Right renal cortex interstitium (tissue), 3 donors: ENCODE data around the gene SERPINF2. TPM values are rescaled to one million over a fixed set of nuclear protein-coding genes. Genes with fewer than 3 reads are reported as not detected.
"Not testable (repeated sequence)": the region's sequence is repeated elsewhere in the genome, so short reads cannot be mapped to it uniquely, and the experiment has no call there.

Experiments used
- DNase-seq, 3 donors: peaks; one replicate each; pipeline ENCODE4 v3.0.0-alpha.2; 2013; ENCODE audit warnings: low read depth in 3 of 3, low spot score in 2 of 3
- polyA plus RNA-seq, 3 donors: library from polyadenylated mRNA; unstranded; fragments of 120-200 nt; gene quantifications; one replicate each; pipeline ENCODE4 v1.2.1, GENCODE V29; 2013; ENCODE audit not compliant: insufficient read length in 3 of 3

SERPINF2 gene
- polyA plus RNA-seq, 3 donors = 68.0 to 90.0 (median 73.3) TPM

DNA sequence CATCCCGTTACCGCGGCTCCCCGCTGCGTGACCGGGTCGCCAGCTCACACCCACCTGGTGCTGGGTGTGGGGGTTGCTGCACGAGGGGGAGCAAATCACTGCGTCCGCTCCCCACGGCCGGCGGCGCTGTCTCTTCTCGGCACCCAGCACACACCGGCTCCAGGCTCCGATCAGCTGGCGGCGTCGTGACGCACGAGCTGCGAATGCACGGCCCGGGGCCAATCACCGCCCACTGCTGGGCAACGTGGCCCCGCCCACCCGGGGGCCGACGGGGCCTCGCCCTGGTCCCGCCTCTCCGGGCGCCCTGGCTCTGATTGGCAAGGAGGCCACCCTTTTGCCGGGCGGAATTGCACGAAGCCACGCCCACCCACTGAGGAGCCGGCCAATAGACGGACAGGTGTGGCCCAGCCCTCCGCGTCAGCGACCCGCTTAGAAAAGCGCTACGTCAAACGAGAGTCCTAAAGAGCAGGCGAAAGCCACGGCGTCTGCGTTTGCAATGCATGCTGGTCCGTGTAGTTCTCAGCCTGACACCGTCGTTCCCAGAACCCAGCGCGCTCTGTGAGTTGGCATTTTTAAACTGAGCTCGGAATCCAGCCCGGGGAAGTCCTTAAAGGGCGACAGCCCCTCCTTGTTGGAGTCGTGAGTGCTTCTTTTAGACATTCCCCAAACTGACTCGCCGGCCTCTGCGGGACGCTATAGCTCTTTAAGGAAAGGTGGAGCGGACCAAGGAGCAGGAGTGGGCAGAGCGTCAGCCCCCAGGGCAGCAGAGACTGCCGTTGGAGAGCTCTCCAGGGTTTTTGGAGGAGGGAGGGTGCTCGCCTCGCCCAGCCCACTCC is 26.4 kb upstream of the SERPINF2 start:
- peak; percentile 98 to 99 (median 98) for DNase-seq

- DNase-seq = peak; percentile 90 to 93 (median 92)
Observed at GRCh38 chr17:1716912-1717695, 25.6 kb upstream of the SERPINF2 start.

DNA sequence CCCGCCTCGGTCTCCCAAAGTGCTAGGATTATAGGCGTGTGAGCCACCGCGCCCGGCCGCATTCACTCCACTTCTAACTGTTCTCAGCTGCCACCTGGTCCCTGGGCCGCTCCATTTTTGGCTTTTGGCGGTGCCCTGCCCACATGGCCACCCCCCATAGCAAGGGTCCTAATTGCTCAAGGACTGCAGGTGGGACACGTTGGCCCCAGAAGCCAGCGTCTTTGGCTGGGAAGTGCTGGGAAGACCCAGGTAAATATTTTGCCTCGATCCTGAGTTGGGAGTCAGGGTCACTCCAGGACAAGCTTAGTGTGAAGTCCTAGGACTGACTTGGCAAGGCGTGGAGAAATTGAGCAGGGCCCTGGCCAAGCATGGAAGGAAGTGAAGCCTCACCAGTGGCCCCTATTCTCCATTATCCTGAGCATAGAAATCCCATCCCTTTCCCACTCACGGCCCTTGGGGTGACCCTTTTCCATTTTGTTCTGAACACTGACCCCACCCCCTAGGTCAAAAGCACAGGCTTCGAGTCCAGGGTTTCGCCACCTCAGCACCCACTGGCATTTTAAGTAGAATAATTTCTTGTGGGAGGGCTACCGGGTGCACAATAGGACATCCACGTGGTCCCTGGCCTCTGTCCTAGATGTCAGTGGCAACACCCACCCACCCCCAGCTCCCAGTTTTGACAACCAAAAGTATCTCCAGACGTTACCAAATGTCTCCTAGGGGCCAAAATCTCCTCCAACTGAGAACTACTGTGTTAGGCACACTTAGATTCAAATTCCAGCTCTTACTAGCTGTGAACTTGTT is 24.1 kb upstream of the SERPINF2 start:
- no peak for DNase-seq

GRCh38 chr17:1720856-1721386 is 21.8 kb upstream of the SERPINF2 start:
- DNase-seq = no peak

DNA sequence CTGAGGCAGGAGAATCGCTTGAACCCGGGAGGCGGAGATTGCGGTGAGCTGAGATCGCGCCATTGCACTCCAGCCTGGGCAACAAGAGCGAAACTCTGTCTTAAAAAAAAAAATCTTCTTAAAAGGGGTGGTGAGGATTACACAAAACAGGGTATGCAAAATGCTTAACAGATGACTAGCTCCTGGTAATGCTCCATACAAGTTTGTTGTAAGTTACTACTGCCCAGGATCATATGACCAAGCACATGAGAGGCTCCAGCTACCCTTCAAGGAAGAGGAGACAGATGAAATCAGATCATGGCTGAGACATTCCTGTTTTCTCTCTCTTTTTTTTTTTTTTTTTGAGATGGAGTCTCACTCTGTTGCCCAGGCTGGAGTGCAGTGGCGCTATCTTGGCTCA is 20.6 kb upstream of the SERPINF2 start:
- not testable (repeated sequence) for DNase-seq

GRCh38 chr17:1724351-1724868 is 18.3 kb upstream of the SERPINF2 start, which contains the start of gene WDR81:
WDR81 (plus strand) TSS chr17:1724704; CDS start chr17:1724960, 256 bp downstream.
- DNase-seq = peak in 1 of 3 donors; percentile 62

DNA sequence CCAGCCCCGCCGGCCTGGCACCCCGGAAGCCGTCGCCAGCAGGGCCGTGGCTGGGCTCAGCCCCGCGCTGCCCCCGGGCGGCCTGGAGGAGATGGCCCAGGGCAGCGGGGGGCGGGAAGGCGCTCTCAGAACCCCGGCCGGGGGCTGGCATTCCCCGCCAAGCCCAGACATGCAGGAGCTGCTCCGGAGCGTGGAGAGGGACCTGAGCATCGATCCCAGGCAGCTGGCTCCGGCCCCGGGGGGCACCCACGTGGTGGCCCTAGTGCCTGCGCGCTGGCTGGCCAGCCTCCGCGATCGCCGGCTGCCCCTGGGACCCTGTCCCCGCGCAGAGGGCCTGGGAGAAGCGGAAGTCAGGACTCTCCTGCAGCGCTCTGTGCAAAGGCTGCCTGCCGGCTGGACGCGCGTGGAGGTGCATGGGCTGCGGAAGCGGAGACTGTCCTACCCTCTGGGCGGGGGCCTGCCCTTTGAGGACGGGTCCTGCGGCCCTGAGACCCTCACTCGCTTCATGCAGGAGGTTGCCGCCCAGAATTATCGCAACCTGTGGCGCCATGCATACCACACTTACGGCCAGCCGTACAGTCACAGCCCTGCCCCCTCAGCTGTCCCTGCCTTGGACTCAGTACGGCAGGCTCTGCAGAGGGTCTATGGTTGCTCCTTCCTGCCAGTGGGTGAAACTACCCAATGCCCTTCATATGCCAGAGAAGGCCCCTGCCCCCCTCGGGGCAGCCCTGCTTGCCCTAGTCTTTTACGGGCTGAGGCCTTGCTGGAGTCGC is 17.6 kb upstream of the SERPINF2 start:
- DNase-seq = no peak

DNA sequence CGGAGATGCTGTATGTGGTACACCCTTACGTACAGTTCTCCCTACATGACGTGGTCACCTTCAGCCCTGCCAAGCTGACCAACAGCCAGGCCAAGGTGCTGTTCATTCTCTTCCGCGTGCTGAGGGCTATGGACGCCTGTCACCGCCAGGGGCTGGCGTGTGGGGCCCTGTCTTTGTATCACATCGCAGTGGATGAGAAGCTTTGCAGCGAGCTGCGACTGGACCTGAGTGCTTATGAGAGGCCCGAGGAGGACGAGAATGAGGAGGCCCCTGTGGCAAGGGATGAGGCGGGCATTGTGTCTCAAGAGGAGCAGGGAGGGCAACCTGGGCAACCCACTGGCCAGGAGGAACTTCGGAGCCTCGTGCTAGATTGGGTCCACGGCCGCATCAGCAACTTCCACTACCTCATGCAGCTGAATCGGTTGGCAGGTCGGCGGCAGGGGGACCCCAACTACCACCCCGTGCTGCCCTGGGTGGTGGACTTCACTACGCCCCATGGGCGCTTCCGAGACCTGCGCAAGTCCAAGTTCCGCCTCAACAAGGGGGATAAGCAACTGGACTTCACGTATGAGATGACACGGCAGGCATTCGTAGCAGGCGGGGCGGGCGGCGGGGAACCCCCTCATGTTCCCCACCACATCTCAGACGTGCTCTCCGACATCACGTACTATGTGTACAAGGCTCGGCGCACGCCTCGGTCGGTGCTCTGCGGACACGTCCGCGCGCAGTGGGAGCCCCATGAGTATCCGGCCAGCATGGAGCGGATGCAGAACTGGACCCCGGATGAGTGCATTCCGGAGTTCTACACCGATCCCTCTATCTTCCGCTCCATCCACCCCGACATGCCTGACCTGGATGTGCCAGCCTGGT is 16.8 kb upstream of the SERPINF2 start:
- no peak for DNase-seq

- DNase-seq = no peak
Observed at GRCh38 chr17:1726626-1727257, 15.9 kb upstream of the SERPINF2 start.

DNA sequence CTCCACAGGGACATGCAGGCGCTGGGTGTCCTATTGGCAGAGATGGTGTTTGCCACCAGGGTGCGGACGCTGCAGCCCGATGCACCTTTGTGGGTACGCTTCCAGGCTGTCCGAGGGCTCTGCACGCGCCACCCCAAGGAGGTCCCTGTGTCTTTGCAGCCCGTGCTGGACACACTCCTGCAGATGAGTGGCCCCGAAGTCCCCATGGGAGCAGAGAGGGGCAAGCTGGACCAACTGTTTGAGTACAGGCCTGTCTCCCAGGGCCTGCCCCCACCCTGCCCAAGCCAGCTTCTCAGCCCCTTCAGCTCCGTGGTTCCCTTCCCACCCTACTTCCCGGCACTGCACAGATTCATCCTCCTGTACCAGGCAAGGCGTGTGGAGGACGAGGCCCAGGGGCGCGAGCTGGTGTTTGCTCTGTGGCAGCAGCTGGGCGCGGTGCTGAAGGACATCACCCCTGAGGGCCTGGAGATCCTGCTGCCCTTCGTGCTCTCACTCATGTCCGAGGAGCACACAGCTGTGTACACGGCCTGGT is 15.3 kb upstream of the SERPINF2 start:
- DNase-seq = no peak

DNA sequence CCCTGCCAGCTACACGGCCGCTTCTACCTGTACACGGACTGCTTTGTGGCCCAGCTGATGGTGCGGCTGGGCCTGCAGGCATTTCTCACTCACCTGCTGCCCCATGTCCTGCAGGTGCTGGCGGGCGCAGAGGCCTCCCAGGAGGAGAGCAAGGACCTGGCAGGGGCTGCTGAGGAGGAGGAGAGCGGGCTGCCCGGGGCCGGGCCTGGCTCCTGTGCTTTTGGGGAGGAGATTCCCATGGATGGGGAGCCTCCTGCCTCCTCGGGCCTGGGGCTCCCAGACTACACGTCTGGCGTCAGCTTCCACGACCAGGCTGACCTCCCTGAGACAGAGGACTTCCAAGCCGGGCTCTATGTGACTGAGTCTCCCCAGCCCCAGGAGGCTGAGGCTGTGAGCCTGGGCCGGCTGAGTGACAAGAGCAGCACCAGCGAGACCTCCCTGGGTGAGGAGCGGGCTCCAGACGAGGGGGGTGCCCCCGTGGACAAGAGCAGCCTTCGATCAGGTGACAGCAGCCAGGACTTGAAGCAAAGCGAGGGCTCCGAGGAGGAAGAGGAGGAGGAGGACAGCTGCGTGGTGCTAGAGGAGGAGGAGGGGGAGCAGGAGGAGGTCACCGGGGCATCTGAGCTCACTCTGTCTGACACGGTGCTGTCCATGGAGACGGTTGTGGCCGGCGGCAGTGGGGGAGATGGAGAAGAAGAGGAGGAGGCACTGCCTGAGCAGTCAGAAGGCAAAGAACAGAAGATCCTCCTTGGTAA is 14.6 kb upstream of the SERPINF2 start:
- DNase-seq = no peak

GRCh38 chr17:1729966-1730325 is 12.7 kb upstream of the SERPINF2 start:
- DNase-seq = no peak

DNA sequence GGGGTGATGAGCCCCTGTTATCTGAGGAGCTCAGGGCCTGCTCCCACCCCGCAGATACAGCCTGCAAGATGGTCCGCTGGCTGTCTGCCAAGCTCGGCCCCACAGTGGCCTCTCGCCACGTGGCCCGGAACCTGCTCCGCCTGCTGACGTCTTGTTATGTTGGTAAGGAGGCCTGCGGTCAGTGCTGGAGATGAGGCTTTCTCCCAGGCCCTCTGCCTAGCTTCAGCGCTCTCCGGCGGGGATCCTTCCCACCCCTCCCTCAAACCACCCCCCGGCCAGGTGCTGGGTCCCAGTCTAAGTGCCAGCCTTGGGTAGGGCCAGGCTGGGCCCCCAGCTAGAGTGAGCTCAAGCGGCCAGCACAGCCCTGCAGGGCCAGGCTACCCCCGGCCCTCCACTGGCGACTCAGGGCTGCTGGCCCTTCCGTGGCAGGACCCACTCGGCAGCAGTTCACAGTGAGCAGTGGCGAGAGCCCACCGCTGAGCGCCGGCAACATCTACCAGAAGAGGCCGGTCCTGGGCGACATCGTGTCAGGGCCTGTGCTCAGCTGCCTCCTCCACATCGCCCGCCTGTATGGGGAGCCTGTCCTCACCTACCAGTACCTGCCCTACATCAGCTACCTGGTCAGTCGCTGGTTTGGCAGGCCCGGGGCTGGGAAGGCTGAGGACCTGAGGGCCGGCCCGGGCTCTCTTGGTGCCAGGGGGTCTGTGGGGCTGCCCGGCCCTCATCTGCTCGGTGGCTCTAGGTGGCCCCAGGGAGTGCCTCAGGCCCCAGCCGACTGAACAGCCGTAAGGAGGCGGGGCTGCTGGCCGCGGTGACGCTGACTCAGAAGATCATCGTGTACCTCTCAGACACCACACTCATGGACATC is 12.1 kb upstream of the SERPINF2 start:
- no peak for DNase-seq

GRCh38 chr17:1731194-1731506 is 11.5 kb upstream of the SERPINF2 start:
- DNase-seq = no peak

GRCh38 chr17:1732241-1732832 is 10.3 kb upstream of the SERPINF2 start:
- DNase-seq = no peak

GRCh38 chr17:1732833-1733321 is 9.8 kb upstream of the SERPINF2 start:
- DNase-seq = no peak
